Hepatocyte (in vitro differentiated cells): ENCODE results near the gene DNAJB1.

Experiments
- EZH2 ChIP-seq: fragments of 200-600 bp; sonication (generic); IDR thresholded peaks from 2 replicates; pipeline ENCODE4 v1.6.1; 2016; ENCODE audit warnings: antibody characterized with exemption, mild to moderate bottlenecking, borderline replicate concordance
- EZH2phosphoT487 ChIP-seq: fragments of 200-600 bp; sonication (generic); IDR thresholded peaks from one replicate; pipeline ENCODE4 v1.6.1; 2018; ENCODE audit warnings: antibody characterized with exemption, mild to moderate bottlenecking, low read depth, moderate library complexity; ENCODE audit not compliant: unreplicated experiment, severe bottlenecking
- TF ChIP-seq, protein P1 (sequence below): fragments of 200-600 bp; sonication (generic); IDR thresholded peaks from 2 replicates; pipeline ENCODE4 v1.5.1; 2016; ENCODE audit warnings: antibody characterized with exemption, mild to moderate bottlenecking; ENCODE audit not compliant: poor library complexity

DNA sequence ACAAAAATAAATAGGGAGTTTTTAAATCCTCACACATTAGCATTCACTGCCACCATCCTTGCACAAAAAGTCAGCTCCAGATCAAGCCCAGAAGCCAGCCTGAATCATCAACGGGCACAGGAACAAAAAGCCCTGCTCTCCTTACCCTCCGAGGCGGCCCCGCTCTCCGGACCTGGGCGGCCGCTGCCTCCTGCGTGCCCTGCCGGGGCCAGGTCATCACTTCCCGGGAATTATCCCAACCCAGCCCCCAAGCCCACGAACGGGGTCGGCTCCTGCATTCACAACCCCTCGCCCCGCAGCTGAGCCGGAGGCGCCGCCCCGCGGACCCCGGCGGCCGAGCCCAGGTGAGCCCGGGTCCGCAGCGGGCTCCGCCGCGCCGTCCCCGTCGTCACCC is 754 bp downstream of the DNAJB1 start:
- TF ChIP-seq EZH2 = no peak
- TF ChIP-seq, protein P1, sequence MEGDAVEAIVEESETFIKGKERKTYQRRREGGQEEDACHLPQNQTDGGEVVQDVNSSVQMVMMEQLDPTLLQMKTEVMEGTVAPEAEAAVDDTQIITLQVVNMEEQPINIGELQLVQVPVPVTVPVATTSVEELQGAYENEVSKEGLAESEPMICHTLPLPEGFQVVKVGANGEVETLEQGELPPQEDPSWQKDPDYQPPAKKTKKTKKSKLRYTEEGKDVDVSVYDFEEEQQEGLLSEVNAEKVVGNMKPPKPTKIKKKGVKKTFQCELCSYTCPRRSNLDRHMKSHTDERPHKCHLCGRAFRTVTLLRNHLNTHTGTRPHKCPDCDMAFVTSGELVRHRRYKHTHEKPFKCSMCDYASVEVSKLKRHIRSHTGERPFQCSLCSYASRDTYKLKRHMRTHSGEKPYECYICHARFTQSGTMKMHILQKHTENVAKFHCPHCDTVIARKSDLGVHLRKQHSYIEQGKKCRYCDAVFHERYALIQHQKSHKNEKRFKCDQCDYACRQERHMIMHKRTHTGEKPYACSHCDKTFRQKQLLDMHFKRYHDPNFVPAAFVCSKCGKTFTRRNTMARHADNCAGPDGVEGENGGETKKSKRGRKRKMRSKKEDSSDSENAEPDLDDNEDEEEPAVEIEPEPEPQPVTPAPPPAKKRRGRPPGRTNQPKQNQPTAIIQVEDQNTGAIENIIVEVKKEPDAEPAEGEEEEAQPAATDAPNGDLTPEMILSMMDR = no peak
- no peak for TF ChIP-seq EZH2phosphoT487
